ENCODE results near the gene CYBA.

The CYBA gene

DNA sequence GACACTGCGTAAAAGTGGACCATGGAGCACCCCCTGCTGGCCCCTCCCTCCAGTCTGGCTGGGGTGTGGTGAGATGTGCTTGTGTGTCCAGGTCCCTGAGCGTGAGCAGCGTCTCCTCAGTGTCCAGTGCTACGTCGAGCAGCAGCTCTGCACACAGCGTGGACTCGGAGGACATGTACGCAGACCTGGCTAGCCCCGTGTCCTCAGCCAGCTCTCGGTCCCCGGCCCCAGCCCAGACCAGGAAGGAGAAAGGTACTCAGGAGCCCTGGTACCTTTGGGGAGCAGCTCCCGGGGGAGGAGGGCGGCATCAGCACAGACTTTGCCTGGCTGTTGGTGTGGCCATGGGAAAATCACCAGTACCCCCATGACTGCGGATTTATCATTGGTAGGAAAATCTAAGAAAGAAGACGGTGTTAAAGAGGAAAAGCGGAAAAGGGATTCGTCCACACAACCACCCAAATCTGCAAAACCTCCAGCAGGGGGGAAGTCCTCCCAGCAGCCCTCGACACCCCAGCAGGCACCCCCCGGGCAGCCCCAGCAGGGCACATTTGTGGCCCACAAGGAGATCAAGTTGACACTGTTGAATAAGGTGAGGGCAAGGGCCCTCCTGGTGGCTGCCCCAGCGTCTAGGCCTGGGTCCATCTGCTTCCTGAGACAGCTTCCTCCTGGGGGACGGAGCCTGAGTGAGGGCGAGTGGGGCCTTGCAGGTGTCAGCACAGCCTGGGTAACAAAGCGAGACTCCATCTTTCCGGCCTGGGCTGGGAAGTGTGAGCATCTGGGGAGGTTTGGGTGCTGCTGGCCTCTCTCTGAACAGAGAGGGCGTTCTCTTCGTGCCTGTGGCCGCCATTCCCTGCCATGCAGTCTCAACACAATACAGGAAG, 23.1 kb downstream of the CYBA start:
- no peak for DNase-seq

DNA sequence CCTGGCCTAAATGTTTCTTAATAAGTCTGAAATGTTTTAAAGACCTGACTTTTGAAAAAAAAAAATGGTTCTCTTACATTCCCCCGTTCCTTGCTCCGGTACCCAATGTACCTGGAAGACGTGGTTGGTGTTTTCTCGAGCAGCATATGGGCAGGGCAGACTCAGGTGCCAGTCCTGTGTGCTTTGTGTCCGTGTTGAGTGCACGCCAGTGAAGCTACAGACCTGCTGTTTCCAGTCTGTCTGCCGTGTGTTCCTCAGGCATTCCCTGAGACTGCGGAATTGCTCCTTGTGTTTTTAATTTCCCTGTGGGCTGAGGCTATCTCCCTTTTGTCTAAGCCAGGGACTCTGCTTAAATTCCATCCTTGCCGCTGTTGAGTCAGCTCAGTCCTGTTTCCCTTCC, 24.2 kb downstream of the CYBA start:
- no peak for DNase-seq

DNA sequence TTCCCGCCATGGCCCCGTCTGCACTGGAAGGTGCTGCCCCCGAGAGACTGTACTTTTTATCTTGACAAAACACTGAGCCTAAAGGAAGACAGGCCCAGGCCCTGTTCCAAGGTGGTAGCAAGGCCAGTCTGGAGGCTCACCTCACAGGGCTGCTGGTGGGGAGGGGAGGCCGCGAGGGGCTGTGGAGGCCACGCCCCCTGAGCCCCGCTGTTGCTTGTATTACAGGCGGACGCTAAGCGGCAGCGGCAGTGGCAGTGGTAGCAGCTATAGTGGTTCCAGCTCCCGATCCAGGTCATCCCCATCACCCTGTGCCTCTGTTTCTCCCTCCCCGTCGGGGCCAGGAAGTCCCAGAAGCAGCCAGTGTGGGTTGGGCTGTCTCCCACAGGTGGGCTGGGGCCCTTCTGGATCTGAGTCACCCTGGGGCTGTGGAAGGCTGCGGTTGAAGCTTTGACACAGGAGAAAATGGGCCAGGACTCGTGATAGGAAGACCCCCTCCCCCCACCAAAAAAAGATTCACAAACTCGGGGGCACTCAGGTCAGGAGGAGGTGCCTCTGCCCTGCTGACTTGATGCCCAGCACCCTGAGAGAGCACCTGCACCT, 25.8 kb downstream of the CYBA start:
- no peak for DNase-seq

DNA sequence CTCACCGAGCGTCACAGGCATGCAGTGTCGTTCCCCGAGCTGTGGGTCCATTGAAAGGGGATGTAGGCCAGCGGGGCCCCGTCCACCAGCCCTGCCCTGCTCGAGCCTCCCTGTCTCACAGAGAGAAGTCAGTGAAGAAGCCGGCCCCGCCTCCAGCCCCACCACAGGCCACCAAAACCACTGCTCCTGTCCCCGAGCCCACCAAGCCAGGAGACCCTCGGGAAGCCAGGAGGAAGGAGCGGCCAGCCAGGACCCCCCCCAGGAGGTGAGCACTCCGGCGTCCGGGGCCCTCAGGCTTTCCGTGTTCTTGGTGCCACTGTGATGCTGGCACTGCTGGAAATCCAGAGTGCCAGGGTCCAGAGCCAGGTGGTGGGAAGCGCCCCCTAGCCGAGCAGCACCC, 26.4 kb downstream of the CYBA start:
- no peak for DNase-seq

DNA sequence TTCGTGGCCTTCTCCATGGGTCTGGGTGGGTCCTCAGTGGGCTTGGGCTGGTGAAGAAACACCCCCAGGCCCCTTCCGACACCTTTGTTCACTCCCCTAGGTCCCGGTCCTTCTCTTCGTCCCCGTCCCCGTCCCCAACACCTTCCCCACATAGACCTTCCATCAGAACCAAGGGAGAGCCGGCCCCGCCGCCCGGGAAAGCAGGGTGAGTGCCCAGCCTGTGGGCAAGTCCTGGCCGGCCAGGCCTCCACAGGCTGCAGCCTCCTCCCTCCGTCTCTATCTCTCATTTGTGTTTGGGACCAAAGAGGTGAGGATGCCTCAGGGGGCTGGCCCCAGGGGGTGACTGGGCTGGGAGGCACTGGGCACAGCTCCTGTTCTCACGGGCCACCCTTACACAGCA, 27.0 kb downstream of the CYBA start:
- DNase-seq, result no peak

DNA sequence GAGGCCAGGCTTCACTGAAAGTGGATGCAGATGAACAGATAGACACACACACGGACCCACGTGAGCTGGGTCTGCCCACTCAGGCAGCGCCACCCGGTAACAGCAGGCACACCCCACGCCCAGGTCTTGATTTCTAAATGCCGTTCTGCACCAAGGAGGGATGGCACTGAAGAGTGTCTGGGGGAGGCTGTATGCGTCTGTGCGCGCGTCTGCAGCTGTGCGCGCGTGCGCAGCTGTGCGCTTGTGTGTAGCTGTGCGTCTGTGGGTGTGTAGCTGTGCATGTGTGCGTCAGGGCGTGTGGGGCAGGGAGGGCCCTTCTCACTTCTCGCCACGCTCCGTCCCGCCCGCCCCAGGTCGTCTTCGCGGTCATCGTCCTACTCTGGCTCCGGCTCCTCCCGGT, 28.0 kb downstream of the CYBA start:
- no peak for DNase-seq

DNA sequence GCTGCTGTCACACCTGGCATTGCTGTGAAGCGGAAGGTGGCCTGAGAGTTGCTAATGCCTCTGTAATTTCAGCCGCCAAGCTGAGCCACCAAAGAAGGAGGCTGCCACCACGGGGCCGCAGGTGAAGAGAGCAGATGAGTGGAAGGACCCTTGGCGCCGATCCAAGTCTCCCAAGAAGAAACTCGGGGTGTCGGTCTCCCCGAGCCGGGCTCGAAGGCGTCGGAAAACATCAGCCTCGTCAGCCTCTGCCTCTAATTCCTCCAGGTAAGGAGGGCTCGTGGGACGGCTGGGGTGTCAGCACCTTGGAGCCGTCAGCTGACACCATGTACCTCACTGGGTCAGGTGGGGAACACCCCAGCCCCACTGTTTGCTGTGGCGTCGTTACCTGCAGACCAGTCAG, 28.7 kb downstream of the CYBA start:
- DNase-seq, result no peak

DNA sequence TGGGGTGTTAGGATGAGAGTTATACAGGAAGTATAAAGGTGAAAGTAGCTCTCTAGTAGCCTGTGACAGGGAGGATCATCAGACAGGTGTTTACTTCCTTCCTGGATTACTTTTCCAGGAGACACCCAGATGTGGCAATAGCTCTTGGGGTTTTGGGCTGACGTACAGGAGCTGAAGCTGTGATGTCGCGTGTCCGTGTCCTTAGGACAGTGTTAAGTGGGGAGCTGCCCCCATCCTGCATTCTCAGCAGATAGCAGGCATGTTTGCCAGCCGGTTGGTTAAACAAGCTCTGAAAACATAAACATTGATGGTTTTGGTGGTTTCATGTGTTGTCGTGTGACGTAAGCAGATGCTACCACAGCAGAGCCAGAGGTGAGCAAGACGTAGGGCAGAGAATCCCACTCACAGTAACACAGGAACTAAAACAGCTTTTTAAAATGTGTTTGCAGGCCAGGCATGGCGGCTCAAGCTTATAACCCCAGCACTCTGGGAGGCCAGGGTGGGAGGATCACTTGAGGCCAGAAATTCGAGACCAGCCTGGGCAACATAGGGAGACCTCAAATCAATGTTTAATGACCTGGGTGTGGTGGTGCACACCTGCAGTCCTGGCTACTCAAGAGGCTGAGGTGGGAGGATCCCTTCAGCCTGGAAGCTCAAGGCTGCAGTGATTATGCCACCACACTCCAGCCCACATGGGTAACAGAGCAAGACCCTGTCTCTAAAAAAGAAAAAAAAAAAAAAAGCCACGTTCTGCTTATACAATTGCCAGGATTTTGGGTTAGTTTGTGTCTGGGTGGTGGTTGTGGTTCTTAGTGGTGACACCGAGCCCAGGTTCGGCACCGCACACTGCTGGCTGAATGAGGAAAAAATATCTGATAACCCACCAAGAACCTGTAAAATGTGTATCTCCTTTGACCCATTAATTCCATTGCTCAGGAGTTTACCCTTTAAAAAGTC, 30.7 kb downstream of the CYBA start:
- DNase-seq, result no peak

DNA sequence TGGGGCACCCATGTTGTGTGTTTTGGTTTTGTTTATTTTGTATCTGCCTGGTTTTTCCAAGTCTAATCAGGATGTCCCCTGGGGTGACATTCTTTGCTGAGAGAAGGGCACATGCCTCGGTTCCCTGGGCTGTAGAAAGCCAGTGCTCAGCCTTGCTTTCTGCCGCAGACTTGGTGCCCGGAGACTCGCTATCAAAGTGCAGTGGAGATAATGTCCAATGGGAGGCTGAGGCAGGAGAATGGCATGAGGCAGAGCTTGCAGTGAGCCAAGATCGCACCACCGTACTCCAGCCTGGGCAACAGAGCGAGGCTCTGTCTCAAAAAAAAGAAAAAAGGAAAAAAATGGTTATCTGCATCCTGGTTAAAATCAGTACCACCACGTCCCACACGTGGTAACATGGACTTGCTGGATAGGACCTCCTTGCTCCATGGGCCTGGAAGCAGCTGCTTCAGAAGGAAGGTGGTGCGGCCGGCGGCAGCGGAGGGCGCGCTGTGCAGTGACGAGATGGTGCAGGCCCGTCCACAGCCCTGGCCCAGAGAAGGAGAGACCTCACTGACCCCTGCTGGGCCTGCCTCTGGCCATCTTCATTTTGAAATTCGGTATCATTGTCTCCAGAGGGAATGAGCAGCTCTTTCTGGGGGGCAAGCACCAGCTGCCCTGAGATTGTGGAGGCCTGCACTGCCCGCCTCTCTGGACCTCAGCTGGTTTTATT, 31.7 kb downstream of the CYBA start:
- DNase-seq, result no peak

DNA sequence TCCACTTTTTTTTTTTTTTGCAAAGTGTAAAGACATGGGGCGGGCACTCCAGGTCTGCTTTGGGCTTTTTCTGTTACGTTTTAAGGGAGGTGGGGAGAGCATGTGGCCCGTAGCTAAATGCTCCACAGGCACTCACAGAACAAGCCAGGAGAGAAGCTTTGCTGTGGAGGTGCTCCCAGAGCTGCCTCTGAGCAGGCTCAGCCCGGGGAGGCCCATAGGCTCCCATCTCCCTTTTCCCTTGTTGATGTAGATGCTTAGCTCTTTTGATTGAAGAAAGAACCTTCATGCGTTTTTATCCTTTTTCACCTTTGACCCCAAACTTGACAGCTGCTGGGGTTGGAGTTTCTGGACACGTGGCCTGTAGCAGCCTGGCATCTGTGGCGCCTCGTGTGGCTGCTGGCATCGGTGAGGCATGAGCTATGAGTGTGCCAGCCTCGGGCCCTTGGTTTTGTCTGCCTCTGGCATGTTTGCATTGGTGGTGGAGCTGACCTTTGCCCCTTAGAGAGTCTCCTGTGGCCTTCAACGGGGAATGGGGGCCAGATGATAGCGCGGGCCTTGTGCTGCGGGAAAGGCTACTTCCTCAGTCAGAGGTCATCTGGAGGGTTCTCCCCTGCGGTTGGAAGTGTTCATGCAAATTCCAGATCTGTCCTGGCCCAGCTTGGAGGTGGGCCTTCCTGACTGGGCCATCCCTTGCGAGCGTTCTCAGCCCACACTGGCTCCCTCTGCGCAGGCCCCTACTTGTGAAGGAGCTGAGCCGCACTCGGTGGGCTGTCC, 32.5 kb downstream of the CYBA start:
- DNase-seq, result no peak

DNA sequence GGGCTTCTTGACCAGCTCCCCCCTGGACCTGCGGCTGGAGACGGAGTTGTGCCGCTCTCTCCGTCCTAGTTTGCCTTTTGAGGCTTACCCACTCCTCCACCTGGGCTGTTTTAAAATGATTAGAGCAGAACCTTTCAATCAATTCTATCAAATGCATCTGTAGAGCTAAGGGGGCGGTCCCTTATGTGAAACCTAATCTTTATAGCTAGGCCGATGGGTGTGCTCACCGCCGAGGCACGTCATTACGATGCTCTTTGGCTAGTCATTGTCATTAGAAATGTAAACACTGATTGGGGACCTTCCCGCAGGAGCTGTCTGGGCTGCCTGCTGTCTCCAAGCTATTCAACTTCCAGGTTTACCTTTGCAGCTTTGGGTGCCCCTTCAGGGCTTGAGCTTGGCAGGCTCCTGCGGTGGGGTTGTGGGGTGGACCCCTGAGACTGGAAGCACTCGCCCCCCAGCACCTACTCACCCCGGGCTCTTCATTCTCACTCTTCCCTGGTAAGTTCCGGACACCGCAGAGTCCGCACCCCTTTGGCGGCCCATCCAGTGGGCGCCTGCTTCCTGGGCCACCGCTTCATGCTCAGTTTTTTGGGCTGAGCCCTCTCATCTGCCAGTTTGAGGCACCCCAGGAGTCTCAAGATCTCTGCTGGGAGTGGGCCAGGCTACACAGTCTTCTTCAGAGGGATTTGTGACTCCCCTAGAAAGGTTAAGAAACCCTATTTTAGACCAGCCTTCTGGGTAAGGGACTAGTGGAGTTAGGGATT, 33.4 kb downstream of the CYBA start:
- peak; percentile 56 to 81 for DNase-seq

DNA sequence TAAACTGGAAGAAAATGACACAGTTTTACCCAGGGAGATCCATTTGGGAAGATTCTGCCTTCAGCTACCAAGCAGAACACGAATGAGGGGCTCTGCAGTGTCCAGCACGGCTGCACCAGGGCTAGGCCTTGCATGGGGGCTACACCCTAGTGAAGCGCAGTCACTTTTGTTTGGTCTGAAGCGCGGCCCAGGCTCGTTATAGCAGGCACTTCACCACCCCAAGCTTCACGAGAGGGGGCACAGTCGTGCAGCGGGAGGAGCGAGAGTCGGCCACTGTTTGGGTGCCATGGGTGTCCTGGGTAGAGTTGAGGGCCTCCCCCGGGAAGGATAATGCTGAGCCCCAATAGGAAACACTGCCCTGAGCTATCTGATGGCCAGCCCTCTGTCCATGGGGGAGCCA, 34.1 kb downstream of the CYBA start:
- no peak for DNase-seq

DNA sequence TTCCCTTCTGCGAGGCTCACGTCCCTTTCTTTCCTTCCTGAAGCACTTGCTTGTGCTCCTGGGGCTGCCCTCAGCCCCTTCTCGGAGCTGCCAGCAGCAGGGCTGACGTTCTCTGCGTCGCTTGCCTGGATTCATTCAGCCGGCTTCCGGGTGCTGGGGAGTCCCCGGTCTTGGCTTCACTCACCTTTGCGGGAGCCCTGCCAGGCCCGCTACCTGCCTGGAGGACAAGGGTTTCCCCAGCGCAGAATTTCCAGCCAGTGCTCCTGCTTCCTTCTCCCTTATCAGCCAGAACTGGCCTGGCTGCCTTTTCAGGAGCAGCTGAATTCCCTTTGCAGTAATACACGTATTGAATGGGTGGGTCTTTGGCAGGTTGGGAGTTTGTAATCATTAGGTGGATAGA, 34.5 kb downstream of the CYBA start:
- peak; percentile 44 to 68 for DNase-seq

DNA sequence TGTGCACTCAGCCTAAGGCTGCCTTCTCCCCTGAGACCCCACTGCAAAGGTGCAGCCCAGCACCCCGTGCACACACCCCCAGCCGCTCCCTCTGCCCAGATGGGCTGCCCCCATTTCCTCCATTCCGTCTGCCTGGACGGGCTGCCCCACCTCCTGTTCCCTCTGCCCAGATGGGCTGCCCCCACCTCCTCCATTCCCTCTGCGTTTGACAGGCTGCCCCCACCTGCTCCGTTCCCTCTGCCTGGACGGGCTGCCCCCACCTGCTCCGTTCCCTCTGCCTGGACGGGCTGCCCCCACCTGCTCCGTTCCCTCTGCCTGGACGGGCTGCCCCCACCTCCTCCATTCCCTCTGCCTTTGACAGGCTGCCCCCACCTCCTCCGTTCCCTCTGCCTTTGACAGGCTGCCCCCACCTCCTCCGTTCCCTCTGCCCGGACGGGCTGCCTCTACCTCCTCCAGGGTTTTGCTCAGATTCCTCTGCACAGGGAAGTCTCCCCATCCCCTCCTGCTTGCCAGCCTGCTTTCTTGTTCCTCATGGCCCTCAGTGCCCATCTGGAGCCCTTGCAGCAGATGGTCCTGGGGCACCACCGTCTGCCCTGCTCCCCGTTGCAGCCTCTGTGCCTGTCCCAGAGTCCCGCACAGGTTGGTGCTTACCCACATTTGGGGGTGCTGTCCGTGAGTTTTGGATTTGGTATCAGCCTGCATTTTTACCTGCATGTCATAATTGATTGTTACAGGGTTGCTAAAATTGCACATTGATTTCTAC, 35.9 kb downstream of the CYBA start:
- DNase-seq, result no peak

DNA sequence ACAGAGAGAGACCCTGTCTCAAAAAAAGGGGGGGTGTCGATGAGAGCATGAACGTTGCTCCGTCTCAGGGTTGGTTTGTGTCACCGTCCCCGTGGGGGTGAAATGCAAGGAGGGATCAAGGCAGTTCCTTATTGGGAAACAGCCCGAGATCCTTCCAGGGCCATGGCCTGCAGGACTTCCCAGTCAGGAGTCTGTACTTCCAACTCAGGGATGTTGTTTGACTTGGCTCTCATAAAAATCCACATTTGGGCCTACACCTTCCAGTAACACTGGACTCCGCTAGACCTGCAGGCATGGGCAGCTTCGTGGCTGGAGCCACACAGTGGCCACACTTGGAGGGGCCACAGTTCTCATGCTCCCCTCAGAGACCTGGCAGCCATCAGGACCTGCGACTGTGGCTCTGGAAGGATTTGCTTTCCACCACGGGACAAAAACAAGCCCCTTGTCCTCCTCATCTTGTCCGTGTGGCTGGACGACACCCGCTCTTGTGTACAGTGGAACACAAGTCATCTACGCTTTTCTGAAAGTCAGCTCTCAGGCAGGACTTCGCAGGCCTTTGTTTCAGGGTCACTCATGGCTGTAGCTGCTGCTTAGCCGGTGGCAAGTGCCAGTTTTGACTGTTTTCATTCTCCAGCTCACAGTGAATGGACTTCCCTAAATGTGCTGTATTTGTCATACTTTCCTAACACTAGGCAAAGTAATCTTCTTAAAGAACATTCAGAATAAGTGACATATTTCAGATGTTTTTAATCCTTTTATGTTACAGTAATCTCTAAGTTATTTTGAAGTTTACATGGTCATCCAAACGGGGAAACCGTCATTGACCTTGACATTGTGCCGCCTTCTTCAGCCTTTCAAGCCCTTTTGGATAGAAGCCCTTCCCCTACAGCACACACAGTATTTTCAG, 36.7 kb downstream of the CYBA start:
- DNase-seq, result no peak

DNA sequence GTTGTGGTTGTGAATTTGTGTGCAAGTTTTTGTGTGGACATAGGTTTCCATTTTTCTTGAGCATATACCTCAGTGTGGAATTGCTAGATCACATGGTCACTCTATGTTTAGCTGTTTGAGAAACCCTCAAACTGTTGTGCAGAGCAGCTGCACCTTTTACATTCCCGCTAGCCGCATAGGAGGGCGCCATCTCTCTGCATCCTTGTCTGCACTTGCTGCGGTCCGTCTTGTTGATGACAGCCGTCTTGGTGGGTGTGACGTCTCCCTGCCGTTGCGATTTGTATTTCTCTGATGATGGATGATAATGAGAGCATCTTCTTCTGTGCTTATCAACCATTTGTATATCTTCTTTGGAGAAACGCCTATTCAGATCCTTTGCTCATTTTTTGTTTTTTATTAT, 37.6 kb downstream of the CYBA start:
- DNase-seq, result no peak

DNA sequence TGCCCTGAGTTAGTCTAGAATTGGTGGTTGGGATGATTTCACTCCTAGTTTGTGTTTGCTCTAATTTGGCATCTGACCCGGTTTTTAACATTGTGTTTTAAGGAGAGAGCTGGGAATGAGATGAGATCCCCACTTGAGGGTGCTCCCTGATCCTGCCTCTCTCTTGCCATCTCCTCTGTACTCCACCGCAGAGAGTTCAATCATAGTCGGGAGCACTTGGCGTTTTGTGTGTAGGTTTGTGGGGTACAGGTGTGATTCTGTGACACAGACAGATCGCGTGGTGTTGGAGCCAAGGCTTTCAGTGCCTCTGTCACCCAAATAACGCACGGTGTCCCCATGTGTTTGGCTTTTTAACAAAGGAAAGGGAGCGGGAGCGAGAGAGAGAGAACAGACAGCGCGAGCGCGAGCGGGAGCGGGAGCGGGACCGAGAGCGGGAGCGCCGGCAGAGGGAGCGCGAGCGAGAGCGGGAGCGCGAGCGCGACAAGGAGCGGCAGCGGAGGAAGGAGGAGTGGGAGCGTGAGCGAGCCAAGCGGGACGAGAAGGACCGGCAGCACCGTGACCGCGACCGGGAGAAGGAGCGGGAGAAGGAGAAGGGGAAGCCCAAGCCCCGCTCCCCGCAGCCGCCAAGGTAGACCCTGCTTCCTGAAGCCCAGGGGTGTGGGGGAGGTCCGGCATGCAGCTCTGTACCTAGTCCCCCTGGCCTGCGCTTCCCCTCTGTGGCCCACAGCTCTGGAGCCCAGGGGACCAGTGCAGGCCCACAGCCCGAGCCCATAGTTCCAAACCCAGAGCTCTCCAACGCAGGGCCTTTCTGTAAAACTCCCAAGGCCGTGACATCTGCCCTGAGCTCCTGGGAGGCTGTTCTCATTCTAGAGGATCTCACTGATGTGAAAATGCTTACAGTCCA, 39.7 kb downstream of the CYBA start:
- no peak for DNase-seq

DNA sequence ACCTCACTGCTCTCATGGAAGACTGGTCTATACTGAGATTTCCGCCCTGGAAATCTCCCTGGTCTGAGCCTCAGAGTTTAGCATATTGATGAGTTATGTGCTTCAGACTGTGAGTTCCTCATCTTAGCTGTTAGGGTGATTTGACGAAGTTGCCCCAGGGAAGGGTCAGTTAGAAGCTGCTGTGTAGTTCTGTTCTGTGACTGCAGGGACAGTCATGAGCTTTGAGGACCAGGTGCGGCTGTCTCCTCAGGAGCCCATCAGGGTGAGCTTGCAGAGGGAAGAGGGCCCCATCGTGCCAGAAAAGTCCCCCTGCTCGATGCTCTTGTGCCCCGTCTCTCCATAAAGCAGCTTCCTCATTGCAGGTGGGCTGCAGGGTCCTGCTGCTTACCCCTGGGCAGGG, 40.8 kb downstream of the CYBA start:
- DNase-seq, result no peak
